Adipose tissue (tissue), 3 donors: ENCODE measurements around the gene TSR3. TPM values are rescaled to one million over a fixed set of nuclear protein-coding genes. Genes with fewer than 3 reads are reported as not detected.

Source experiments
- H3K27ac ChIP-seq: one replicate; pipeline ENCODE4 v1.5.1; 2013; ENCODE audit warnings: low read depth, low read length
- WGBS, 3 donors: extraction: QIAGEN DNeasy Blood & Tissue Kit; methylation state at CpG; one replicate each; pipeline ENCODE4 v1.1.7; 2013; 5-methylcytosine and 5-hydroxymethylcytosine counted together
- polyA plus RNA-seq, 3 donors: library from polyadenylated mRNA; stranded (reverse); fragments of 200-250 nt; gene quantifications; one replicate each; pipeline ENCODE4 v1.2.3, GENCODE V29; 2013
- donor health status: healthy with polysubstance abuse.
- donor health status: Bipolar disorder and iron deficiency.
- donor health status: healthy.

TSR3 gene
- polyA plus RNA-seq, 3 donors: 42.0 to 69.2 (median 57.8) TPM

- WGBS, 3 donors: 93 to 95% (median 94%) methylated on average over 41 to 43 of the region's 43 CpGs
- H3K27ac ChIP-seq: no peak overlapping the region
Measured at GRCh38 chr16:1361685-1362360, 10.1 kb upstream of the TSR3 start.

DNA sequence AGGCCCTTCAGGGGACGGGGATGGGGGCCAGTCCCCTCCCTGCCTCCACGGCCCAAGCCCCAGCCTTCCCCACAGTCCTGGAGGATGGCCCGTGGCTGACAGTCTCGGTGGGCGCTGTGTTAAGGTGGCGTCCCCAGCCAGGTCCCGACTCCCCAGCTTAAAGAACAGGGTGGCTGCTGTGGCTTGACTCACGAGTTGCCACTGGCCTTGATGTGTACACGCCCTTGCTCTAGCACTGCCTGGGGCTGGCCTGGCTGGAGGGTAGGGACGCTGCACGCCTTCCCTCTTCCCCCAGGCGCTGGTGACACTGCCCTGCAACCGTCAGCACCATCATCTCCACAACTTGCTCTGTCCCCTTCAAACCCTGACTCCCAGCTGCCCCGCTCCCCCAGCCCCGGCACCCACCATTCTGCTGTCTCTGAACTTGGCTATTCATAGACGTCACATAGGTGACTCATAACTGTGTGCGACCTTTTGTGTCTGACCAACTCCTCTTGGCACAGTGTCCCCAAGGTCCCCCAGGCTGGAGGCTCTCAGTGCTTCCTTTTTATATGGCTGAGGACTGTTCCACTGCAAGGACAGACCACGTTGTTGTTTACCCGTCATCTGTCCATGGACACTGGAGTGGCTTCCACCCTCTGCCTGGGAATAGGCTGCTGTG lies 6.4 kb upstream of the TSR3 start:
- 85 to 88% (median 88%) methylated on average over 19 of the region's 19 CpGs for WGBS, 3 donors
- no peak overlapping the region for H3K27ac ChIP-seq

DNA sequence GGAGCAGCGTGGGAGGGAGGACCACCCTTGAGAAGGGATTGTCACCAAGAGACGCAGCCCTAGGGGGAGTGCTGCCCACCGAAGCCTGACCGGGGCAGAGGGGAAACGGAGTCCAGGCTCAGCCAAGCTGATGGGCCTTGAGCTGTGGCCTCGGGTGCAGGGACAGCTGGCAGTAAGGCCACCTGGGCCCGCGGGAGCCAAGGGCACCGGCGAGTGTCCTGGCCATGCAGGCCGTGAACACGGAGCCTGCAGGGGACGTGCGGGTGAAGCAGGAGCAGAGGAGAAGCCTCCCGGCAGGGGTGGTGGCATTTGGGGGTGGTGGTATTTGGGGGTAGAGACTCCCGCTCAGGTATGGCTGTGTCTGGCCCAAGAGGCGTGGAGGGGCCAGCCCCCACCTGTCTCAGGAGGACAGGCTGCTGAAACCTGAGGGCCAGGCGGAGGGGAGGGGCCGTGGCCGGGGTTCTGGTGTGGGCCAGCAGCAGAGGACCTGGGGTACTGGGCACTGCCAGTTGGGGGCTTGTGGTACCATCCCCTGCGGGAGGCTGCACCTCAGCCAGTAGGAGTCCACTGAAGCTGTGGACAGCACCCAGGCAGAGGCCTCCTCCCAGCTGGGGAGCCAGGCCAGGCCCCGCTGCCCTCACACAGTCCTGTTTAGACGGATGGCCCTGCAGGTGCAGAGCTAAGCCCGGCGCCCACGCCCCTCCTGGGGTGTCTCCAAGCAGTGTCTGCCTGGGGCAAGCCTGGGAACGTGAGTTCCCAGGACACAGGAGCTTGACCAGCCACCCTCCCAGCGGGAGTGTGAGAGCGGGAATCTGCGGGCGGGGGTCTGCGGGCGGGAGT lies 4.6 kb upstream of the TSR3 start:
- H3K27ac ChIP-seq: no peak overlapping the region
- WGBS, 3 donors: 70 to 83% (median 81%) methylated on average over 28 to 33 of the region's 33 CpGs

- 79 to 84% (median 84%) methylated on average over 14 to 15 of the region's 15 CpGs for WGBS, 3 donors
- H3K27ac ChIP-seq: no peak overlapping the region
Measured at GRCh38 chr16:1355591-1355990, 3.9 kb upstream of the TSR3 start.

- 87 to 90% (median 90%) methylated on average over 47 to 49 of the region's 49 CpGs for WGBS, 3 donors
Measured at GRCh38 chr16:1354815-1355540, 3.3 kb upstream of the TSR3 start.

DNA sequence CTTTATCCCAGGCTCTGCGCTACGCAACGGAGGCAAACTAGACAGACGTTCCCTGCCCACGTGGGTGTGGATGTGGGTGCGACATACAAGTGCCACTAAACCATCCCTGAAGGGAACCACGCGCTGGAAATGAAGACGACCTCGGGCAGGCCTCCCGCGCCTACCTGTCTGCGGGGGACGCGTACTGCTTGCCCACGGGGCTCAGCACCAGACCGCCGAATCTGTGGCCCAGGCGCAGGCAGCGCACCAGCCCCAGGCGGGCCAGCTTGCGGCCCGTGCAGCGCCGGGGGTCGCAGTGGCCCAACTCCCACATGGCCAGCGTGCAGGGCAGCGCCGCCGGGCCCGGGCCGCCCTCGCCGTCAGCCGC lies 480 bp downstream of the TSR3 start:
- WGBS, 3 donors: 0 to 1% (median 1%) methylated on average over 29 to 35 of the region's 35 CpGs

More at GRCh38 chr16:1354815-1355540, 3.3 kb upstream of the TSR3 start:
- H3K27ac ChIP-seq: no peak overlapping the region

GRCh38 chr16:1350691-1351090 lies 987 bp downstream of the TSR3 start:
- WGBS, 3 donors: 72 to 85% (median 79%) methylated on average over 19 of the region's 19 CpGs
- H3K27ac ChIP-seq: no peak overlapping the region

More for the DNA sequence above, 480 bp downstream of the TSR3 start:
- no peak overlapping the region for H3K27ac ChIP-seq

- no peak overlapping the region for H3K27ac ChIP-seq
Measured at GRCh38 chr16:1349951-1350350, 1.7 kb downstream of the TSR3 start.

GRCh38 chr16:1349351-1349750 lies 2.3 kb downstream of the TSR3 start:
- 85 to 92% (median 86%) methylated on average over 16 of the region's 16 CpGs for WGBS, 3 donors
- no peak overlapping the region for H3K27ac ChIP-seq

More at GRCh38 chr16:1349951-1350350, 1.7 kb downstream of the TSR3 start:
- 92 to 95% (median 92%) methylated on average over 17 of the region's 17 CpGs for WGBS, 3 donors

DNA sequence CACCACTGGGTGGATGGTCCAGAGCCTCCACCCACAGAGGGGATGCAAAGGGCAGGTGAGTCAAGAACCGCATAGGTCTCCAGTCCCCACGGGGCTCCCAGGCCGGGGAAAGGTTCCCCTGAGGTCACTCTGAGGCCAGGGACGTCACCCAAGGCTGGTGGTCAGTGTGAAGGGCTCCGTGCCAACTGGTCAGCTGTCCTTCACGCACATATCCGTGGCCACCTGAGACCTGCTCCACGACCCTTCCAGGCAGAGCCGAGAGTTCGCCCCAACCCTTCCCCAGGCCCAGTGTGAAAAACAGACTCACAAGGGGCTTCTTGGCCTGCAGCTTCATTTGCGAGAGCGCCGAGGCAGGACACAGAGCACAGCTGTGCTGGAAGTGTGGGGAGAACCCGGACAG lies 2.8 kb downstream of the TSR3 start:
- 80 to 86% (median 86%) methylated on average over 14 of the region's 14 CpGs for WGBS, 3 donors
- H3K27ac ChIP-seq: no peak overlapping the region

GRCh38 chr16:1348441-1348840 lies 3.2 kb downstream of the TSR3 start:
- H3K27ac ChIP-seq: no peak overlapping the region
- WGBS, 3 donors: 90 to 92% (median 90%) methylated on average over 15 of the region's 15 CpGs

- H3K27ac ChIP-seq: no peak overlapping the region
- 88 to 92% (median 90%) methylated on average over 29 of the region's 29 CpGs for WGBS, 3 donors
Measured at GRCh38 chr16:1347962-1348361, 3.7 kb downstream of the TSR3 start.

- H3K27ac ChIP-seq: no peak overlapping the region
- WGBS, 3 donors: 86 to 91% (median 90%) methylated on average over 31 of the region's 31 CpGs
Measured at GRCh38 chr16:1347286-1347855, 4.3 kb downstream of the TSR3 start.

- 70 to 73% (median 72%) methylated on average over 32 to 34 of the region's 34 CpGs for WGBS, 3 donors
- no peak overlapping the region for H3K27ac ChIP-seq
Measured at GRCh38 chr16:1346422-1347285, 5.0 kb downstream of the TSR3 start.

DNA sequence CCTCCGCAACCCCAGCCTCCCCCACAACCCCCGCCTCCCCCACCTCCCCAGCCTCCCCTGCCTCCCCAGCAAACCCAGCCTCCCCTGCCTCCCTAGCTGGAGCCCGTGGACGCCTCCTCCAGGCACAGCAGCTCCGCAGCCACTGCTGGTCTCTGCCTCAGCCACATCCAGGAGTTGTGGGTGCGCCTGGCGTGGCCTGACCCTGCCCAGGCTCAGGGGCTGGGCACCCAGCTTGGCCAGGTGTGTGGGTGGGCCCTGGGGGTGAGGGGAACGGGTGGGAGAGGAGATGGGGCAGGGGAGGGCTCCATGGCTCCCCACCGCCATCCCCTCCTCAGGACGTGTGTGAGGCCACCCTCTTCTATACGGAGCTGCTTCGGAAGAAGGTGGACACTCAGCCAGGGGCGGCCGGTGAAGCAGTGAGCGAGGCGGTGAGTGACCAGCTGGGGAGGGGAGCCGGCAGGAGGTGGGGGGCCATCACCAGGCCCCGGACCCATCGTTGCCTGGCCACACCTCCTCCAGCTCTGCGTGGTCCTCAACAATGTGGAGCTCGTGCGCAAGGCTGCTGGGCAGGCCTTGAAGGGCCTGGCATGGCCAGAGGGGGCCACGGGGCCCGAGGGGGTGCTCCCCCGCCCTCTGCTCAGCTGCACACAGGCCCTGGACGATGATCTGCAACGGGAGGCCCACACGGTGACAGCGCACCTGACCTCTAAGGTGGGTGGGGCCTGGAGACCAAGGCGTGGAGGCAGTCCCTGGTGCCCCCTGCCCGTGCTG lies 5.8 kb downstream of the TSR3 start:
- no peak overlapping the region for H3K27ac ChIP-seq
- WGBS, 3 donors: 70 to 75% (median 72%) methylated on average over 26 to 31 of the region's 31 CpGs

- H3K27ac ChIP-seq: no peak overlapping the region
- WGBS, 3 donors: 60 to 78% (median 77%) methylated on average over 8 to 11 of the region's 11 CpGs
Measured at GRCh38 chr16:1345087-1345486, 6.6 kb downstream of the TSR3 start.

DNA sequence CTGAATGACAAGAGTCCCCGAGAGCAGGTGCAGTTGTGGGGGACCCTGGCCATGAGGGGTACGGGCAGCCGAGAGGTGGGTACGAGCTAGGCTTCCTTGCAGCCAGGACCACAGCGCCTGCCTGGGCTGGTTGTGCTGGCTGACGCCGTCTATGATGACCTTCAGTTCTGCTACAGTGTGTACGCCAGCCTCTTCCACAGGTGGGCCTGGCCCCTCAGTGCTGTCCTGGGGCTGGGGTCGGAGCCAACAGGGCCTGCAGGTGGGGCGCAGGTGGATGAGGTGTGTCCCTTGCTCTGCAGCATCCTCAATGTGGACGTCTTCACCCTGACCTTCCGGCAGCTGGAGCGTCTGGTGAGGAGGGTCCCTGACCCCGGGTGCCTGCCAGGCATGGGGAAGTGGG lies 7.2 kb downstream of the TSR3 start:
- 84 to 89% (median 88%) methylated on average over 14 of the region's 14 CpGs for WGBS, 3 donors
- H3K27ac ChIP-seq: no peak overlapping the region
